ENCODE measurements around the gene NATD1.

Gene NATD1

GRCh38 chr17:21272881-21273792 lies 19.9 kb upstream of the NATD1 start:
- Histone ChIP-seq H3K27me3 (ENCODE audit: control insufficient read depth in 1 of 2, insufficient read depth in 2 of 2, low read length in 2 of 2) (no peaks in the 10 kb centered on the region), H3K36me3 (ENCODE audit: control insufficient read depth in 1 of 2, insufficient read depth in 2 of 2, low read length in 2 of 2) (no peaks in the 10 kb centered on the region), H3K4me3 (ENCODE audit: low read depth in 1 of 2, low read length in 2 of 2) (no peak overlapping the region), H3K9ac (ENCODE audit: low read depth in 1 of 2, low read length in 2 of 2) (no peak overlapping the region), H3K4me1 (ENCODE audit: control insufficient read depth in 1 of 2, insufficient read depth in 2 of 2, low read length in 2 of 2) (peaks cover 23 to 30% of the 10 kb centered on the region in 2 donors), H3K9me3 (ENCODE audit: control insufficient read depth in 1 of 2, low read length in 2 of 2) (no peaks in the 10 kb centered on the region), H3K27ac (ENCODE audit: low read depth, low read length) (no peak overlapping the region)

- no peak overlapping the region for H3K9ac ChIP-seq (ENCODE audit: low read depth in 1 of 2, low read length in 2 of 2)
- H3K27me3 ChIP-seq (ENCODE audit: control insufficient read depth in 1 of 2, insufficient read depth in 2 of 2, low read length in 2 of 2): no peaks in the 10 kb centered on the region
- H3K36me3 ChIP-seq (ENCODE audit: control insufficient read depth in 1 of 2, insufficient read depth in 2 of 2, low read length in 2 of 2): no peaks in the 10 kb centered on the region
- no peaks in the 10 kb centered on the region for H3K9me3 ChIP-seq (ENCODE audit: control insufficient read depth in 1 of 2, low read length in 2 of 2)
- H3K4me1 ChIP-seq (ENCODE audit: control insufficient read depth in 1 of 2, insufficient read depth in 2 of 2, low read length in 2 of 2): peaks cover 22 to 29% of the 10 kb centered on the region in 2 donors
- no peak overlapping the region for H3K4me3 ChIP-seq (ENCODE audit: low read depth in 1 of 2, low read length in 2 of 2)
- H3K27ac ChIP-seq (ENCODE audit: low read depth, low read length): no peak overlapping the region
These were observed 19.0 kb upstream of the NATD1 start for GRCh38 chr17:21272250-21272649.

GRCh38 chr17:21271454-21272183 lies 18.4 kb upstream of the NATD1 start:
- H3K4me3 ChIP-seq (ENCODE audit: low read depth in 1 of 2, low read length in 2 of 2): no peak overlapping the region

GRCh38 chr17:21269394-21269793 lies 16.2 kb upstream of the NATD1 start:
- Histone ChIP-seq H3K9me3 (ENCODE audit: control insufficient read depth in 1 of 2, low read length in 2 of 2) (no peaks in the 10 kb centered on the region), H3K9ac (ENCODE audit: low read depth in 1 of 2, low read length in 2 of 2) (no peak overlapping the region), H3K27me3 (ENCODE audit: control insufficient read depth in 1 of 2, insufficient read depth in 2 of 2, low read length in 2 of 2) (no peaks in the 10 kb centered on the region), H3K4me1 (ENCODE audit: control insufficient read depth in 1 of 2, insufficient read depth in 2 of 2, low read length in 2 of 2) (peaks cover 12 to 16% of the 10 kb centered on the region in 2 donors), H3K36me3 (ENCODE audit: control insufficient read depth in 1 of 2, insufficient read depth in 2 of 2, low read length in 2 of 2) (no peaks in the 10 kb centered on the region), H3K4me3 (ENCODE audit: low read depth in 1 of 2, low read length in 2 of 2) (no peak overlapping the region), H3K27ac (ENCODE audit: low read depth, low read length) (no peak overlapping the region)

More at GRCh38 chr17:21271454-21272183, 18.4 kb upstream of the NATD1 start:
- H3K36me3 ChIP-seq (ENCODE audit: control insufficient read depth in 1 of 2, insufficient read depth in 2 of 2, low read length in 2 of 2): no peaks in the 10 kb centered on the region
- no peaks in the 10 kb centered on the region for H3K27me3 ChIP-seq (ENCODE audit: control insufficient read depth in 1 of 2, insufficient read depth in 2 of 2, low read length in 2 of 2)
- no peaks in the 10 kb centered on the region for H3K9me3 ChIP-seq (ENCODE audit: control insufficient read depth in 1 of 2, low read length in 2 of 2)
- peaks cover 22 to 29% of the 10 kb centered on the region in 2 donors for H3K4me1 ChIP-seq (ENCODE audit: control insufficient read depth in 1 of 2, insufficient read depth in 2 of 2, low read length in 2 of 2)
- H3K27ac ChIP-seq (ENCODE audit: low read depth, low read length): no peak overlapping the region
- H3K9ac ChIP-seq (ENCODE audit: low read depth in 1 of 2, low read length in 2 of 2): no peak overlapping the region

GRCh38 chr17:21268596-21269188 lies 15.5 kb upstream of the NATD1 start:
- no peaks in the 10 kb centered on the region for H3K9me3 ChIP-seq (ENCODE audit: control insufficient read depth in 1 of 2, low read length in 2 of 2)
- no peak overlapping the region for H3K9ac ChIP-seq (ENCODE audit: low read depth in 1 of 2, low read length in 2 of 2)
- no peaks in the 10 kb centered on the region for H3K36me3 ChIP-seq (ENCODE audit: control insufficient read depth in 1 of 2, insufficient read depth in 2 of 2, low read length in 2 of 2)
- no peak overlapping the region for H3K27ac ChIP-seq (ENCODE audit: low read depth, low read length)
- H3K4me1 ChIP-seq (ENCODE audit: control insufficient read depth in 1 of 2, insufficient read depth in 2 of 2, low read length in 2 of 2): peaks cover 9 to 13% of the 10 kb centered on the region in 2 donors
- H3K4me3 ChIP-seq (ENCODE audit: low read depth in 1 of 2, low read length in 2 of 2): no peak overlapping the region
- H3K27me3 ChIP-seq (ENCODE audit: control insufficient read depth in 1 of 2, insufficient read depth in 2 of 2, low read length in 2 of 2): no peaks in the 10 kb centered on the region

GRCh38 chr17:21263376-21263775 lies 10.2 kb upstream of the NATD1 start:
- no peak overlapping the region for H3K27ac ChIP-seq (ENCODE audit: low read depth, low read length)
- no peaks in the 10 kb centered on the region for H3K36me3 ChIP-seq (ENCODE audit: control insufficient read depth in 1 of 2, insufficient read depth in 2 of 2, low read length in 2 of 2)
- H3K27me3 ChIP-seq (ENCODE audit: control insufficient read depth in 1 of 2, insufficient read depth in 2 of 2, low read length in 2 of 2): no peaks in the 10 kb centered on the region
- no peak overlapping the region for H3K4me3 ChIP-seq (ENCODE audit: low read depth in 1 of 2, low read length in 2 of 2)
- H3K9me3 ChIP-seq (ENCODE audit: control insufficient read depth in 1 of 2, low read length in 2 of 2): no peaks in the 10 kb centered on the region
- H3K9ac ChIP-seq (ENCODE audit: low read depth in 1 of 2, low read length in 2 of 2): no peak overlapping the region
- H3K4me1 ChIP-seq (ENCODE audit: control insufficient read depth in 1 of 2, insufficient read depth in 2 of 2, low read length in 2 of 2): no peaks in the 10 kb centered on the region

- Histone ChIP-seq H3K4me3 (ENCODE audit: low read depth in 1 of 2, low read length in 2 of 2) (no peak overlapping the region), H3K9me3 (ENCODE audit: control insufficient read depth in 1 of 2, low read length in 2 of 2) (no peaks in the 10 kb centered on the region), H3K36me3 (ENCODE audit: control insufficient read depth in 1 of 2, insufficient read depth in 2 of 2, low read length in 2 of 2) (no peaks in the 10 kb centered on the region), H3K4me1 (ENCODE audit: control insufficient read depth in 1 of 2, insufficient read depth in 2 of 2, low read length in 2 of 2) (no peaks in the 10 kb centered on the region), H3K27ac (ENCODE audit: low read depth, low read length) (no peak overlapping the region), H3K9ac (ENCODE audit: low read depth in 1 of 2, low read length in 2 of 2) (no peak overlapping the region), H3K27me3 (ENCODE audit: control insufficient read depth in 1 of 2, insufficient read depth in 2 of 2, low read length in 2 of 2) (no peaks in the 10 kb centered on the region)
These were observed 9.2 kb upstream of the NATD1 start for GRCh38 chr17:21262259-21262993.

GRCh38 chr17:21258593-21258992 lies 5.4 kb upstream of the NATD1 start:
- no peak overlapping the region for H3K27ac ChIP-seq (ENCODE audit: low read depth, low read length)

GRCh38 chr17:21253646-21254441 lies 634 bp upstream of the NATD1 start:
- Histone ChIP-seq H3K36me3 (ENCODE audit: control insufficient read depth in 1 of 2, insufficient read depth in 2 of 2, low read length in 2 of 2) (no peaks in the 10 kb centered on the region), H3K27ac (ENCODE audit: low read depth, low read length) (no peak overlapping the region), H3K9ac (ENCODE audit: low read depth in 1 of 2, low read length in 2 of 2) (peak overlapping the region; percentile 2 to 40)

More at GRCh38 chr17:21258593-21258992, 5.4 kb upstream of the NATD1 start:
- peaks cover 4 to 5% of the 10 kb centered on the region in 2 donors for H3K4me1 ChIP-seq (ENCODE audit: control insufficient read depth in 1 of 2, insufficient read depth in 2 of 2, low read length in 2 of 2)
- H3K4me3 ChIP-seq (ENCODE audit: low read depth in 1 of 2, low read length in 2 of 2): no peak overlapping the region
- no peaks in the 10 kb centered on the region for H3K27me3 ChIP-seq (ENCODE audit: control insufficient read depth in 1 of 2, insufficient read depth in 2 of 2, low read length in 2 of 2)
- H3K9me3 ChIP-seq (ENCODE audit: control insufficient read depth in 1 of 2, low read length in 2 of 2): no peaks in the 10 kb centered on the region
- H3K36me3 ChIP-seq (ENCODE audit: control insufficient read depth in 1 of 2, insufficient read depth in 2 of 2, low read length in 2 of 2): no peaks in the 10 kb centered on the region
- H3K9ac ChIP-seq (ENCODE audit: low read depth in 1 of 2, low read length in 2 of 2): no peak overlapping the region

More at GRCh38 chr17:21253646-21254441, 634 bp upstream of the NATD1 start:
- H3K4me3 ChIP-seq (ENCODE audit: low read depth in 1 of 2, low read length in 2 of 2): peak overlapping the region; percentile 61 to 63
- H3K9me3 ChIP-seq (ENCODE audit: control insufficient read depth in 1 of 2, low read length in 2 of 2): no peaks in the 10 kb centered on the region
- no peaks in the 10 kb centered on the region for H3K27me3 ChIP-seq (ENCODE audit: control insufficient read depth in 1 of 2, insufficient read depth in 2 of 2, low read length in 2 of 2)
- H3K4me1 ChIP-seq (ENCODE audit: control insufficient read depth in 1 of 2, insufficient read depth in 2 of 2, low read length in 2 of 2): peaks cover 9 to 17% of the 10 kb centered on the region in 2 donors
